GM21576 (cell line): ENCODE measurements around the gene GPSM1.
A peak's percentile ranks its signal among the peaks of the same experiment; 100 is the strongest.

Source experiments
- ATAC-seq: cut with Tn5 transposase; IDR thresholded peaks from one replicate; pipeline ENCODE4 v1.9.1; 2021; ENCODE audit warnings: mild to moderate bottlenecking, moderate library complexity; ENCODE audit not compliant: unreplicated experiment

GPSM1 gene

GRCh38 chr9:136358888-136359287 lies 31.5 kb downstream of the GPSM1 start:
- no peak for ATAC-seq

- ATAC-seq: no peak
These were observed 32.7 kb downstream of the GPSM1 start for GRCh38 chr9:136359774-136360718.

GRCh38 chr9:136361047-136361753 lies 33.9 kb downstream of the GPSM1 start:
- ATAC-seq: no peak

GRCh38 chr9:136361754-136362449 lies 34.6 kb downstream of the GPSM1 start:
- no peak for ATAC-seq

GRCh38 chr9:136362450-136362784 lies 35.1 kb downstream of the GPSM1 start:
- no peak for ATAC-seq

GRCh38 chr9:136363106-136363948 lies 36.0 kb downstream of the GPSM1 start, which contains the start of gene DNLZ:
Gene DNLZ, minus strand, starts transcription at chr9:136363744. Its CDS starts 30 bp downstream, at chr9:136363714.
- peak; percentile 76 for ATAC-seq

GRCh38 chr9:136363949-136364748 lies 36.8 kb downstream of the GPSM1 start:
- ATAC-seq: no peak

- ATAC-seq: no peak
These were observed 37.8 kb downstream of the GPSM1 start for GRCh38 chr9:136364942-136365774.

- ATAC-seq: no peak
These were observed 38.5 kb downstream of the GPSM1 start for GRCh38 chr9:136365775-136366222.

- no peak for ATAC-seq
These were observed 39.5 kb downstream of the GPSM1 start for GRCh38 chr9:136366826-136367225.

- no peak for ATAC-seq
These were observed 40.2 kb downstream of the GPSM1 start for GRCh38 chr9:136367296-136368145.

- no peak for ATAC-seq
These were observed 40.9 kb downstream of the GPSM1 start for GRCh38 chr9:136368190-136368589.

- no peak for ATAC-seq
These were observed 42.7 kb downstream of the GPSM1 start for GRCh38 chr9:136370037-136370436.

- ATAC-seq: no peak
These were observed 43.6 kb downstream of the GPSM1 start for GRCh38 chr9:136370687-136371532.

- no peak for ATAC-seq
These were observed 44.2 kb downstream of the GPSM1 start for GRCh38 chr9:136371533-136371880.

GRCh38 chr9:136372006-136372405 lies 44.7 kb downstream of the GPSM1 start:
- no peak for ATAC-seq
